ENCODE data around the gene APCDD1L. TPM values are rescaled to one million over a fixed set of nuclear protein-coding genes. Genes with fewer than 3 reads are reported as not detected.
A peak's percentile ranks its signal among the peaks of the same experiment; 100 is the strongest.

The APCDD1L gene
- total RNA-seq, 1 donor from 2014 or later, result 16.4 TPM

GRCh38 chr20:58526411-58526810 lies 11.2 kb upstream of the APCDD1L start:
- peaks cover 19% of the 10 kb centered on the region for H3K4me1 Mint-ChIP-seq (ENCODE audit: low read depth, unreplicated experiment)
- no peak overlapping the region for H3K4me2 ChIP-seq (ENCODE audit: low read length)
- H3K9ac ChIP-seq (ENCODE audit: low read length), result no peak overlapping the region
- no peaks in the 10 kb centered on the region for H3K27me3 ChIP-seq (ENCODE audit: insufficient read depth, low read length)
- TF ChIP-seq EZH2 (IDR thresholded peaks at IDR 0.05; ENCODE audit: insufficient read depth, low read length) (no peak), CTCF (IDR thresholded peaks at IDR 0.05; ENCODE audit: insufficient read depth, low read depth, low read length) (no peak)
- H3K4me1 ChIP-seq (ENCODE audit: insufficient read depth, low read length), result peaks cover 28% of the 10 kb centered on the region
- no peaks in the 10 kb centered on the region for H3K79me2 ChIP-seq (ENCODE audit: insufficient read depth, low read length)
- H3K9me3 ChIP-seq (ENCODE audit: insufficient read depth, low read depth, low read length), result peaks cover 14% of the 10 kb centered on the region
- H3K4me3 Mint-ChIP-seq (ENCODE audit: unreplicated experiment), result peak overlapping the region; percentile 28
- H3K4me3 ChIP-seq (ENCODE audit: insufficient read depth, low read depth, low read length), result no peak overlapping the region
- peaks cover 22% of the 10 kb centered on the region for H3K9me3 Mint-ChIP-seq (ENCODE audit: unreplicated experiment)
- no peak overlapping the region for H3K27ac ChIP-seq (ENCODE audit: low read depth, low read length)
- H4K20me1 ChIP-seq (ENCODE audit: insufficient read depth, low read length), result no peaks in the 10 kb centered on the region
- FAIRE-seq (peak; percentile 41), DNase-seq (ENCODE audit: low read depth) (no peak)
- H3K27me3 Mint-ChIP-seq (ENCODE audit: low read depth, unreplicated experiment), result no peaks in the 10 kb centered on the region
- no peak overlapping the region for H2AFZ ChIP-seq (ENCODE audit: low read depth, low read length)
- no peak overlapping the region for H3K27ac Mint-ChIP-seq (ENCODE audit: unreplicated experiment)
- H3K36me3 ChIP-seq (ENCODE audit: insufficient read depth, low read length), result no peaks in the 10 kb centered on the region
- peaks cover 11% of the 10 kb centered on the region for H3K36me3 Mint-ChIP-seq (ENCODE audit: low read depth, unreplicated experiment)

- H3K79me2 ChIP-seq (ENCODE audit: insufficient read depth, low read length), result no peaks in the 10 kb centered on the region
- H3K27me3 Mint-ChIP-seq (ENCODE audit: low read depth, unreplicated experiment), result no peaks in the 10 kb centered on the region
- no peak overlapping the region for H3K4me3 ChIP-seq (ENCODE audit: insufficient read depth, low read depth, low read length)
- H3K27me3 ChIP-seq (ENCODE audit: insufficient read depth, low read length), result no peaks in the 10 kb centered on the region
- H3K9me3 Mint-ChIP-seq (ENCODE audit: unreplicated experiment), result peaks cover 16% of the 10 kb centered on the region
- no peaks in the 10 kb centered on the region for H4K20me1 ChIP-seq (ENCODE audit: insufficient read depth, low read length)
- TF ChIP-seq EZH2 (IDR thresholded peaks at IDR 0.05; ENCODE audit: insufficient read depth, low read length) (no peak), CTCF (IDR thresholded peaks at IDR 0.05; ENCODE audit: insufficient read depth, low read depth, low read length) (no peak)
- H3K27ac ChIP-seq (ENCODE audit: low read depth, low read length), result peak overlapping the region; percentile 87
- peak overlapping the region; percentile 17 for H3K4me2 ChIP-seq (ENCODE audit: low read length)
- peak overlapping the region; percentile 89 for H3K27ac Mint-ChIP-seq (ENCODE audit: unreplicated experiment)
- FAIRE-seq (peak; percentile 68), DNase-seq (ENCODE audit: low read depth) (peak; percentile 94)
- no peak overlapping the region for H3K4me3 Mint-ChIP-seq (ENCODE audit: unreplicated experiment)
- peaks cover 14% of the 10 kb centered on the region for H3K9me3 ChIP-seq (ENCODE audit: insufficient read depth, low read depth, low read length)
- H3K4me1 Mint-ChIP-seq (ENCODE audit: low read depth, unreplicated experiment), result peaks cover 19% of the 10 kb centered on the region
- H3K36me3 ChIP-seq (ENCODE audit: insufficient read depth, low read length), result no peaks in the 10 kb centered on the region
- H3K4me1 ChIP-seq (ENCODE audit: insufficient read depth, low read length), result peaks cover 28% of the 10 kb centered on the region
- H3K9ac ChIP-seq (ENCODE audit: low read length), result peak overlapping the region; percentile 54
- peaks cover 16% of the 10 kb centered on the region for H3K36me3 Mint-ChIP-seq (ENCODE audit: low read depth, unreplicated experiment)
- H2AFZ ChIP-seq (ENCODE audit: low read depth, low read length), result no peak overlapping the region
Measured at GRCh38 chr20:58524814-58525213, 9.6 kb upstream of the APCDD1L start.

GRCh38 chr20:58523971-58524315 lies 8.7 kb upstream of the APCDD1L start:
- no peak for TF ChIP-seq EZH2 (IDR thresholded peaks at IDR 0.05; ENCODE audit: insufficient read depth, low read length)
- Histone ChIP-seq H3K9ac (ENCODE audit: low read length) (peak overlapping the region; percentile 54), H3K4me1 (ENCODE audit: insufficient read depth, low read length) (peaks cover 28% of the 10 kb centered on the region), H3K4me3 (ENCODE audit: insufficient read depth, low read depth, low read length) (no peak overlapping the region), H4K20me1 (ENCODE audit: insufficient read depth, low read length) (no peaks in the 10 kb centered on the region), H3K27ac (ENCODE audit: low read depth, low read length) (peak overlapping the region; percentile 87), H3K9me3 (ENCODE audit: insufficient read depth, low read depth, low read length) (peaks cover 14% of the 10 kb centered on the region), H3K36me3 (ENCODE audit: insufficient read depth, low read length) (no peaks in the 10 kb centered on the region), H2AFZ (ENCODE audit: low read depth, low read length) (peak overlapping the region; percentile 19), H3K4me2 (ENCODE audit: low read length) (peak overlapping the region; percentile 56), H3K27me3 (ENCODE audit: insufficient read depth, low read length) (no peaks in the 10 kb centered on the region), H3K79me2 (ENCODE audit: insufficient read depth, low read length) (no peaks in the 10 kb centered on the region)
- H3K4me1 Mint-ChIP-seq (ENCODE audit: low read depth, unreplicated experiment), result peaks cover 19% of the 10 kb centered on the region
- H3K4me3 Mint-ChIP-seq (ENCODE audit: unreplicated experiment), result peak overlapping the region; percentile 45
- peaks cover 16% of the 10 kb centered on the region for H3K36me3 Mint-ChIP-seq (ENCODE audit: low read depth, unreplicated experiment)
- H3K27ac Mint-ChIP-seq (ENCODE audit: unreplicated experiment), result peak overlapping the region; percentile 89
- DNase-seq (ENCODE audit: low read depth) (peak; percentile 86), FAIRE-seq (peak; percentile 54)
- peaks cover 9% of the 10 kb centered on the region for H3K9me3 Mint-ChIP-seq (ENCODE audit: unreplicated experiment)
- no peaks in the 10 kb centered on the region for H3K27me3 Mint-ChIP-seq (ENCODE audit: low read depth, unreplicated experiment)
